ENCODE data around the gene PARD3B. TPM values are rescaled to one million over a fixed set of nuclear protein-coding genes. Genes with fewer than 3 reads are reported as not detected.

Gene PARD3B
- total and polyA plus RNA-seq, 2 experiments from 2014 or later = 3.5 to 4.4 TPM

- TF ChIP-seq REST (IDR thresholded peaks at IDR 0.05; ENCODE audit: unreplicated experiment) (no peak), CTCF (conservative IDR thresholded peaks at IDR 0.05; ENCODE audit: low read depth in 2 of 2) (no peak), ZNF114 (CRISPR knock-in tag; IDR thresholded peaks at IDR 0.05) (no peak), EZH2phosphoT487 (IDR thresholded peaks at IDR 0.05; ENCODE audit: unreplicated experiment) (no peak)
Observed at GRCh38 chr2:204727368-204727767, 182.1 kb downstream of the PARD3B start (continued).

- Histone ChIP-seq H3F3A (replicated peaks; ENCODE audit: low read depth) (no peaks in the 10 kb centered on the region), H4K20me1 (replicated peaks; ENCODE audit: insufficient read depth) (no peaks in the 10 kb centered on the region), H3K4me2 (no peak overlapping the region), H2AFZ (no peak overlapping the region), H3K27ac (ENCODE audit: low read depth) (no peak overlapping the region), H3K4me1 (ENCODE audit: insufficient read depth) (peaks cover 25% of the 10 kb centered on the region), H3K4me3 (no peak overlapping the region), H3K36me3 (ENCODE audit: insufficient read depth) (no peaks in the 10 kb centered on the region), H3K79me2 (replicated peaks; ENCODE audit: insufficient read depth) (no peaks in the 10 kb centered on the region), H3K27me3 (ENCODE audit: insufficient read depth) (no peaks in the 10 kb centered on the region), H3K9me2 (ENCODE audit: insufficient read depth) (peaks cover 3% of the 10 kb centered on the region; the same call in 1 of the 2 replicates)
- H3K36me3 Mint-ChIP-seq (ENCODE audit: low read depth) = no peaks in the 10 kb centered on the region
- no peak overlapping the region for H3K27ac Mint-ChIP-seq
- H3K4me1 Mint-ChIP-seq = peaks cover 22% of the 10 kb centered on the region
- DNase-seq (ENCODE audit: low spot score) (no peak), ATAC-seq (no peak)
- H3K9me3 Mint-ChIP-seq = no peaks in the 10 kb centered on the region
- H3K4me3 Mint-ChIP-seq = no peak overlapping the region
- no peaks in the 10 kb centered on the region for H3K27me3 Mint-ChIP-seq (ENCODE audit: insufficient read depth, low read depth, poor library complexity)
- TF ChIP-seq JUNB (IDR thresholded peaks at IDR 0.05; ENCODE audit: unreplicated experiment) (no peak), ZNF114 (CRISPR knock-in tag; IDR thresholded peaks at IDR 0.05) (no peak), STAT1 (IDR thresholded peaks at IDR 0.05; ENCODE audit: unreplicated experiment) (no peak), EZH2phosphoT487 (IDR thresholded peaks at IDR 0.05; ENCODE audit: unreplicated experiment) (no peak), CTCF (conservative IDR thresholded peaks at IDR 0.05; ENCODE audit: low read depth in 2 of 2) (no peak), CREB1 (CRISPR knock-in tag; IDR thresholded peaks at IDR 0.05; ENCODE audit: low read depth) (no peak), POLR2AphosphoS5 (IDR thresholded peaks at IDR 0.05; ENCODE audit: low read depth) (no peak), ZNF462 (CRISPR knock-in tag; IDR thresholded peaks at IDR 0.05) (no peak), ETS1 (IDR thresholded peaks at IDR 0.05) (no peak)
Observed at GRCh38 chr2:204730603-204731002, 185.3 kb downstream of the PARD3B start.
